ENCODE data around the gene DMXL2. TPM values are rescaled to one million over a fixed set of nuclear protein-coding genes. Genes with fewer than 3 reads are reported as not detected.

DMXL2 gene
- total RNA-seq = 11.2 and 14.0 TPM in 2 replicates

DNA sequence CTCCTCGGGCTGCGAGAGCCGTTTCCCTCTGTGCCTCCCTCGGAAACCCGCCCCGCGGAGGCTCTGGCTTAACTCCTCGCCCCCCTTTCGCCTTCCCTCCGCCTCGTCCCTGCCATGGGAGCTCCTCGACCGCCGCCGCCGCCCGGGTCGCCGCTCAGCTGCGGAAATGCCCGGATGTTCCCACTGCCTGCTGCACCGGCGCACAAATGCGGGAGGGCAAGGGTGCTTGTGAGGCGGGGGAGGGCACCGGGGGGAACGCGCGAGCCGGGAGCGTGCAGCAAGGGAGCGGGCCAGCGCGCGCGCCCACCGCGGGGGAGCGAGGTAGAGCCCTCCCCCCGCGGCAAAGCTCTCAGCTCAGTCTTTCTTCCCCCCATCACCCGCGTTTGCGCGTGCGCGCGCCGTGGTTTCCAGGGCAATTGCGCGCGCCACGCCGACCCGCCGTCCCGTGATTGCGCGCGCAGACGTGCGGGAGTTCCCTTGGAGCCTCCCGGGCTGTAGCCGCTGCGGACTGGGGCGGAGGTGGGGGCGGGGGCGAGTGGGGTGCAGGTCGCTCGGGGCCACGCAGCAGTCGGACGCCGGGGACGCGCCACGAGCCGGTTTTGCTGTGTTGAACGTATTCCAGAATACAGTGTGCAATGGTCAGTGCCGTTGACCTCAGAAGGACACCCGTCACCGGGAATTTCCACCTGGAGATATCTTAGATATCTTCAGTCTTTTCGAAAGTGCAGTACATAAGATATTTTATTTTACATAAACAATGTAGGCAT, at the start of gene DMXL2:
Gene DMXL2, minus strand, starts transcription at position 168 of the 767 bp plus-strand sequence. CDS start 226 bp downstream, outside the sequence.

Other genes starting within 250 kb of the DMXL2 start
- gene SCG3, start 58.7 kb upstream of the DMXL2 start, total RNA-seq = under 0.01 TPM in 1 of 2 replicates, not detected in the other
- 7.3 and 8.7 TPM in 2 replicates for gene LYSMD2, start 114.9 kb upstream of the DMXL2 start, total RNA-seq
- 3.5 and 5.9 TPM in 2 replicates for gene TMOD2, start 128.8 kb upstream of the DMXL2 start, total RNA-seq
- gene TMOD3, start 206.9 kb upstream of the DMXL2 start, total RNA-seq = 63.3 and 95.8 TPM in 2 replicates